ENCODE results near the gene PRKCE.

PRKCE gene

DNA sequence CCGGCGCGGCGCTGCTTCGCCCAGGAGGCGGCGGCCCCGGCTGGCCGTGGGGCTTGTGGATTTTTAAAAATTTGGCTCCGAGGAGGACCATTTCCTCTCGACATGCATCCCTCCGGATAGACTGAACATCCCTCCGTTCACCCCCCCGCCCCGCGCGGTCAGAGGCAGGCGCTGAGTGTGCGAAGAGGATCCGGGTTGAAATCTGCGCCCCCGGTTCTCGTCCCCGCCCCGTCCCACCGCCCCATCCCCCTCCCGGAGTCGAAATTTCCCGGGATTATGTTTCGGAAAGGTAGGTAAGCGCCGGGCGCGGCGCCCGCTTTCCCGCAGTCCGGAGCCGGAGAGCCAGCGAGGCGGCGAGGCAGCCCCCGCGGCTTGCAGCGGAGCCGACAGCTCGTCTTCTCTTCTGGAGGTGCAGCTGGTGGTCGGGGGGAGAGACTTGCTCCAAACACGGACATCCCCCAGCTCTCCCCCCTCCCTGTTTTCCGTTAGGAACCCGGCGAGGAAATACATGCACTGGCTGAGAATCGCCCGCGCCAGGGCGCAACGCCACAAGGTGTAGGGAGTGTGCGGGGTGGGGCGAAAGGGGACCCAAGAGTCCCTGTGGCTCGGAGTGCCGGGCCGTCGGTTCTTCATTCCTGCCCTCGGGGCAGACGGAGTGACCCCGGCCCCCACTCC is at the start of gene PRKCE:
Gene PRKCE, plus strand, starts transcription at position 261 of the 675 bp plus-strand sequence.
- POLR2A ChIA-PET (ENCODE audit: low non-redundant PET) = no interaction called here
- H3K27ac ChIP-seq = peak within 1 kb of the TSS; percentile 97
- peak; percentile 62 for DNase-seq (ENCODE audit: low spot score)
- CTCF ChIA-PET = interaction anchor here (0.6 to 1.0 kb wide), 5 partner anchors 34 to 695 kb away, joined by 3 to 5 read pairs (median 3); no protein-coding TSS in a partner anchor
- TF ChIP-seq, protein P1, sequence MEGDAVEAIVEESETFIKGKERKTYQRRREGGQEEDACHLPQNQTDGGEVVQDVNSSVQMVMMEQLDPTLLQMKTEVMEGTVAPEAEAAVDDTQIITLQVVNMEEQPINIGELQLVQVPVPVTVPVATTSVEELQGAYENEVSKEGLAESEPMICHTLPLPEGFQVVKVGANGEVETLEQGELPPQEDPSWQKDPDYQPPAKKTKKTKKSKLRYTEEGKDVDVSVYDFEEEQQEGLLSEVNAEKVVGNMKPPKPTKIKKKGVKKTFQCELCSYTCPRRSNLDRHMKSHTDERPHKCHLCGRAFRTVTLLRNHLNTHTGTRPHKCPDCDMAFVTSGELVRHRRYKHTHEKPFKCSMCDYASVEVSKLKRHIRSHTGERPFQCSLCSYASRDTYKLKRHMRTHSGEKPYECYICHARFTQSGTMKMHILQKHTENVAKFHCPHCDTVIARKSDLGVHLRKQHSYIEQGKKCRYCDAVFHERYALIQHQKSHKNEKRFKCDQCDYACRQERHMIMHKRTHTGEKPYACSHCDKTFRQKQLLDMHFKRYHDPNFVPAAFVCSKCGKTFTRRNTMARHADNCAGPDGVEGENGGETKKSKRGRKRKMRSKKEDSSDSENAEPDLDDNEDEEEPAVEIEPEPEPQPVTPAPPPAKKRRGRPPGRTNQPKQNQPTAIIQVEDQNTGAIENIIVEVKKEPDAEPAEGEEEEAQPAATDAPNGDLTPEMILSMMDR (conservative IDR thresholded peaks at IDR 0.05; ENCODE audit: low read depth) = no peak

DNA sequence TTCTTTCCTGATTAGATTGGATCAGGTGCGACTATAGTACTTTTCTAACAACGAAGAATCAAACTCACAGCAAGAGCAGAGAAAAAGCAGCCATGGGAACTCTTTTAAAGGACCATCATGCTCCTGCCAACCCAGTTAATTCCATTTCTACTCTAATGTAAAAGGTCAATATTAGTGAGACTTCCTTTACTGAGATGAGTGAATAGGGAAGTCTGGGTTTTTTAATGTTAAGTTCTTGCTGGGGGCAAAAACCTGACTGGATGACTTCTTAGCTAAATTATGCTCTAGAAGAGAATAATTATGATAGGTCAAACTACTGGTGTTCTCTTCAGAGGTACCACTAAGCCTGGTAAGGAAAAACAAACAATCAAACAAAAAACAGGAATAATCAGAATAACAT is 48.9 kb upstream of the PRKCE start:
- ChIA-PET CTCF (interaction anchor here (0.6 kb wide), 1 partner anchor 461 kb away, joined by 3 read pairs; no protein-coding TSS in a partner anchor), POLR2A (ENCODE audit: low non-redundant PET) (no interaction called here)
- TF ChIP-seq, protein P1 (conservative IDR thresholded peaks at IDR 0.05; ENCODE audit: low read depth) = no peak
- DNase-seq (ENCODE audit: low spot score) = no peak
- no peak overlapping the region for H3K27ac ChIP-seq

DNA sequence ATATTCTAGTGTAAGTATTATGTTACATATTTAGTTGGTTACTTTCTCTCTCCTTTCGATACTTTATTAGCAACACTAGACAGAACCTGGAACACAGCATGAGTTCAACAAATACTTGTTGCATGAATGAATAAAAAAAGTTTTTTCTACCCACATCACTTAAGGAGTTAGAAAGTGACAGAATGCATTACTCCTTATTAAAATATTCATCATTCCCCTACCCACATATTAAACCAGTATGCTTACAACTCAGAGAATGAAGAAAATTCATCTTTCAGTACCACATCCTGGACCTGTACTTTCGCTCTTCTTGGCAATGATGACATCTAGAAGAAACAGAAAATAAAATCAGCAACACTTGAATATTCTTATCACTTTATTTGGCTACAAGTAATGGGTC is 46.4 kb upstream of the PRKCE start:
- CTCF ChIA-PET = no interaction called here
- H3K27ac ChIP-seq = no peak overlapping the region
- TF ChIP-seq, protein P1 (conservative IDR thresholded peaks at IDR 0.05; ENCODE audit: low read depth) = no peak
- POLR2A ChIA-PET (ENCODE audit: low non-redundant PET) = interaction anchor here (0.6 kb wide), 1 partner anchor 622 kb away, joined by 3 read pairs; no protein-coding TSS in a partner anchor
- no peak for DNase-seq (ENCODE audit: low spot score)

DNA sequence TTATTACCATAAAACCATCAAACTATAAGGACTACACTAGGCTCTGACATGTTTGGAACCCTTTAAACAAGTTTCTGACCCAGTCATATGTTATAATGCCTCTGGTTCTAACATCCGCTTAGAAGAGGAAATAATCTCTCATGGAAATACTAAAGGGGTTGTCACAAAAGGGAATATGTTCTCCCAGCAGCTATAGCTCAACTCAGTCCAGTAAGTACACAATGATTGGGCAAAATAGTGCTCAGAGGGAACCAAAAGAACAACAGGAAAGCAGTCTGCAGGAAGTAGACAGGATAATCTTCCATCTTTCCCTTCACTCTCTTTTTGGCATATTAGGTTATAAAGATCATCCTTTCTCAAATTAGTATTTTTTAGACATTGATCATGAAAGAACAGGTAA is 44.7 kb upstream of the PRKCE start:
- CTCF ChIA-PET = no interaction called here
- POLR2A ChIA-PET (ENCODE audit: low non-redundant PET) = no interaction called here
- no peak overlapping the region for H3K27ac ChIP-seq
- TF ChIP-seq, protein P1 (conservative IDR thresholded peaks at IDR 0.05; ENCODE audit: low read depth) = no peak
- no peak for DNase-seq (ENCODE audit: low spot score)

DNA sequence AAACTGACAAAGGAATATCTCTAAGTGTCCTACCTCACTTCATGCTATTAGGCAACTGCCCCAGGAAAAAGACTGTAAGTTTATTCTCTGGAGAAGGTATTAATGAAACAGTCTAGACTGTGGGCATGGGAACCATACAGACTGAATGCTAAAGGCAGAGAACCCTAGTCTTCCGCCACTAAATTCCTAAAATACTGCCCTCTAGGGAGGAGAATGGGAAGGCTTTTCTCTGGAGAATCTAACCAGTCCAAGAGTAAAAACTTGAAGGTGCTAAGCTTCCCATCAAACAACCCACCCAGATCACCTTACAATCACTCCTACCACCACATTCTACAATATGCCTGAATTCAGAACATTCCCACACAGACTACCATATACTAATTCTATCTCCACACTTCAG is 43.8 kb upstream of the PRKCE start:
- CTCF ChIA-PET = interaction anchor here (0.6 kb wide), 3 partner anchors 12 to 1128 kb away, joined by 3 to 5 read pairs (median 3); no protein-coding TSS in a partner anchor

DNA sequence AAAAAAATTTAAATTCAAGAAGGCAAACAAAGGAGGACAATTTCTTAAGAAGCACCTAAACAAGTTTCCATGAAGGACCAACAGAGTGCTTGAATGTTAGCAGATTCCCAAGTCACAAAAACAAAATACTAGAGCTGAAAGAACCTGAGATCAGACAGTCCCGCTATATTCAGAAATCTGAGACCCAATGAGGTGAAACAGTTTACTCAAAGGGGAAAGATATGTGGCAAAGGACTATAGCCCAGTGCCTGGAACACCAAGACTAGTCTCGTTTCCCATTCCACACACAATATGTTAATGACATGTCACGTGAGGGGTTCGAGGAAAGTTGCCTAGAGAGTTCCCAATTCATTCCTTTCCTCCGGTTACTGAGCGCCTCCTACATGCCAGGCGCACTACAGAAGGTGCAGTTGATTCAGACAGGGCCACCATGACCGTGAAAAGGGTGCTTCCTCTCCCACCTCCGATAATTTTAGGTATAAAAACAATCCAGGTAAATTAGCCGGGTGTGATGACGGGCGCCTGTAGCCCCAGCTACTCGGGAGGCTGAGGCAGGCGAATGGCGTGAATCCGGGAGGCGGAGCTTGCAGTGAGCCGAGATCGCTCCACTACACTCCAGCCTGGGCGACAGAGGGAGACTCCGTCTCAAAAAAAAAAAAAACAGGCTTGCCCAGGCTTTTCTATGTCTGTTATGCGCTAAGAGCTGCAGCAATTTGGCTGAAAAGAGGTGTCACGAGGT is 41.0 kb upstream of the PRKCE start:
- ChIA-PET CTCF (interaction anchor here (0.7 to 1.1 kb wide), 2 partner anchors 13 to 629 kb away, joined by 3 read pairs; no protein-coding TSS in a partner anchor), POLR2A (ENCODE audit: low non-redundant PET) (interaction anchor here (0.7 kb wide), 2 partner anchors 43 to 600 kb away, joined by 3 to 4 read pairs; no protein-coding TSS in a partner anchor)
- peak overlapping the region; percentile 90 for H3K27ac ChIP-seq
- peak; percentile 44 for DNase-seq (ENCODE audit: low spot score)
- TF ChIP-seq, protein P1 (conservative IDR thresholded peaks at IDR 0.05; ENCODE audit: low read depth) = peak; percentile 63

More for the DNA sequence above, 43.8 kb upstream of the PRKCE start:
- H3K27ac ChIP-seq = no peak overlapping the region
- DNase-seq (ENCODE audit: low spot score) = peak; percentile 22
- POLR2A ChIA-PET (ENCODE audit: low non-redundant PET) = no interaction called here
- TF ChIP-seq, protein P1 (conservative IDR thresholded peaks at IDR 0.05; ENCODE audit: low read depth) = peak; percentile 25

Data from RWPE1 (cell line).